ENCODE data around the gene B4GALT2.

DNA sequence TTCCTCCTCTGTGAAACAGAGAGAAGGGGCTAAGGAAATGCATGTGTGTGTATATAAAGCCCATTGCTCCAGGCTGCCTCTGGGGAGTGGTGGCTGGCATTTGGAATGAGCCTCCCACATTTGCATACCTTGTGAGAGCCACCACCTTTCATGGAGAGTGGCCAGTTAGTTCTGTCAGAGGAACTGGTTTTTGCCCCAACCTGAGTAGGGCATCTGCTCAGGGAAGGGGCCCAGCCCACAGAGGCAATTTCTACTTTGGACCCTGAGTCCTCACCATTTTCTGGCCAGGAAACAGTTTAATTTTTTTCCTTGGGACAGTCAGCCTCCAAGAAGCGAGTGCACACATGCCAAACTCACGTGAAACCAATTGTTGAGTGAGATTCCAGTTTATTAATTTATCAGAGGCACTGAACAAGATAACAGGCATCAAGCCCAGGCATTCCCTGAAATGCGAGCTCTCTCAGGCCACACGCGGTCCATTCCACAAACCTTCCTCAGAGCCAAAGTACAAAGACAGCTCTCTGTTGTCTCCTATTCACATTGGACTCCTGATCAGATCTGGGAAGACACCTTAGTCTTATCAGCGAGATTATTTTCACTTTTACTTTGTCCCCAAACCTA is 53.3 kb downstream of the B4GALT2 start:
- TF ChIP-seq, protein P1, sequence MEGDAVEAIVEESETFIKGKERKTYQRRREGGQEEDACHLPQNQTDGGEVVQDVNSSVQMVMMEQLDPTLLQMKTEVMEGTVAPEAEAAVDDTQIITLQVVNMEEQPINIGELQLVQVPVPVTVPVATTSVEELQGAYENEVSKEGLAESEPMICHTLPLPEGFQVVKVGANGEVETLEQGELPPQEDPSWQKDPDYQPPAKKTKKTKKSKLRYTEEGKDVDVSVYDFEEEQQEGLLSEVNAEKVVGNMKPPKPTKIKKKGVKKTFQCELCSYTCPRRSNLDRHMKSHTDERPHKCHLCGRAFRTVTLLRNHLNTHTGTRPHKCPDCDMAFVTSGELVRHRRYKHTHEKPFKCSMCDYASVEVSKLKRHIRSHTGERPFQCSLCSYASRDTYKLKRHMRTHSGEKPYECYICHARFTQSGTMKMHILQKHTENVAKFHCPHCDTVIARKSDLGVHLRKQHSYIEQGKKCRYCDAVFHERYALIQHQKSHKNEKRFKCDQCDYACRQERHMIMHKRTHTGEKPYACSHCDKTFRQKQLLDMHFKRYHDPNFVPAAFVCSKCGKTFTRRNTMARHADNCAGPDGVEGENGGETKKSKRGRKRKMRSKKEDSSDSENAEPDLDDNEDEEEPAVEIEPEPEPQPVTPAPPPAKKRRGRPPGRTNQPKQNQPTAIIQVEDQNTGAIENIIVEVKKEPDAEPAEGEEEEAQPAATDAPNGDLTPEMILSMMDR (IDR thresholded peaks at IDR 0.05; ENCODE audit: insufficient read depth, low read depth, low read length), result no peak
- TF ChIP-seq EZH2 (IDR thresholded peaks at IDR 0.05; ENCODE audit: insufficient read depth, low read length), result no peak
